ENCODE results near the gene PRMT5.

The PRMT5 gene

GRCh38 chr14:22929961-22930364, 787 bp upstream of the PRMT5 start:
- Histone ChIP-seq H3K9me3 (ENCODE audit: control insufficient read depth, low read length) (no peaks in the 10 kb centered on the region), H3K4me1 (ENCODE audit: control insufficient read depth, insufficient read depth, low read length, poor library complexity, severe bottlenecking) (peaks cover 3% of the 10 kb centered on the region), H3K27ac (ENCODE audit: low read depth, low read length, severe bottlenecking) (peak overlapping the region; percentile 69)

GRCh38 chr14:22928237-22929103, 706 bp downstream of the PRMT5 start:
- Histone ChIP-seq H3K4me1 (ENCODE audit: control insufficient read depth, insufficient read depth, low read length, poor library complexity, severe bottlenecking) (peaks cover 3% of the 10 kb centered on the region), H3K9me3 (ENCODE audit: control insufficient read depth, low read length) (no peaks in the 10 kb centered on the region), H3K4me3 (ENCODE audit: extremely low read depth, insufficient read depth, low read length, poor library complexity, severe bottlenecking) (peak overlapping the region; percentile 78), H3K36me3 (ENCODE audit: control insufficient read depth, insufficient read depth, low read length) (peaks cover 36% of the 10 kb centered on the region), H3K27ac (ENCODE audit: low read depth, low read length, severe bottlenecking) (peak overlapping the region; percentile 83)
- 18 to 30% methylated on average over 11 of the region's 12 CpGs for WGBS, 2 experiments (ENCODE audit: insufficient coverage in 2 of 2)

More at GRCh38 chr14:22929961-22930364, 787 bp upstream of the PRMT5 start:
- Histone ChIP-seq H3K36me3 (ENCODE audit: control insufficient read depth, insufficient read depth, low read length) (peaks cover 21% of the 10 kb centered on the region), H3K4me3 (ENCODE audit: extremely low read depth, insufficient read depth, low read length, poor library complexity, severe bottlenecking) (peak overlapping the region; percentile 44)
- WGBS, 2 experiments (ENCODE audit: insufficient coverage in 2 of 2) = 25 to 27% methylated on average over 1 of the region's 2 CpGs

- H3K36me3 ChIP-seq (ENCODE audit: control insufficient read depth, insufficient read depth, low read length) = peaks cover 56% of the 10 kb centered on the region
- WGBS, 2 experiments (ENCODE audit: insufficient coverage in 2 of 2) = 92 to 95% methylated on average over 2 of the region's 4 CpGs
- H3K4me1 ChIP-seq (ENCODE audit: control insufficient read depth, insufficient read depth, low read length, poor library complexity, severe bottlenecking) = peaks cover 9% of the 10 kb centered on the region
- no peak overlapping the region for H3K4me3 ChIP-seq (ENCODE audit: extremely low read depth, insufficient read depth, low read length, poor library complexity, severe bottlenecking)
- H3K9me3 ChIP-seq (ENCODE audit: control insufficient read depth, low read length) = no peaks in the 10 kb centered on the region
- H3K27ac ChIP-seq (ENCODE audit: low read depth, low read length, severe bottlenecking) = no peak overlapping the region
These were observed 2.9 kb downstream of the PRMT5 start for GRCh38 chr14:22926316-22926715.

- Histone ChIP-seq H3K9me3 (ENCODE audit: control insufficient read depth, low read length) (no peaks in the 10 kb centered on the region), H3K4me3 (ENCODE audit: extremely low read depth, insufficient read depth, low read length, poor library complexity, severe bottlenecking) (no peak overlapping the region), H3K27ac (ENCODE audit: low read depth, low read length, severe bottlenecking) (no peak overlapping the region), H3K36me3 (ENCODE audit: control insufficient read depth, insufficient read depth, low read length) (peaks cover 64% of the 10 kb centered on the region), H3K4me1 (ENCODE audit: control insufficient read depth, insufficient read depth, low read length, poor library complexity, severe bottlenecking) (peaks cover 9% of the 10 kb centered on the region)
- 90 to 92% methylated on average over 7 of the region's 8 CpGs for WGBS, 2 experiments (ENCODE audit: insufficient coverage in 2 of 2)
These were observed 3.7 kb downstream of the PRMT5 start for GRCh38 chr14:22925513-22925912.

- no peaks in the 10 kb centered on the region for H3K9me3 ChIP-seq (ENCODE audit: control insufficient read depth, low read length)
- H3K36me3 ChIP-seq (ENCODE audit: control insufficient read depth, insufficient read depth, low read length) = peaks cover 72% of the 10 kb centered on the region
- 100% methylated on average over 1 of the region's 5 CpGs for WGBS, 2 experiments (ENCODE audit: insufficient coverage in 2 of 2)
- no peak overlapping the region for H3K27ac ChIP-seq (ENCODE audit: low read depth, low read length, severe bottlenecking)
- H3K4me3 ChIP-seq (ENCODE audit: extremely low read depth, insufficient read depth, low read length, poor library complexity, severe bottlenecking) = no peak overlapping the region
- peaks cover 9% of the 10 kb centered on the region for H3K4me1 ChIP-seq (ENCODE audit: control insufficient read depth, insufficient read depth, low read length, poor library complexity, severe bottlenecking)
These were observed 5.4 kb downstream of the PRMT5 start for GRCh38 chr14:22923746-22924145.

GRCh38 chr14:22922294-22922693, 6.9 kb downstream of the PRMT5 start:
- no peak overlapping the region for H3K27ac ChIP-seq (ENCODE audit: low read depth, low read length, severe bottlenecking)
- no peak overlapping the region for H3K4me3 ChIP-seq (ENCODE audit: extremely low read depth, insufficient read depth, low read length, poor library complexity, severe bottlenecking)
- H3K4me1 ChIP-seq (ENCODE audit: control insufficient read depth, insufficient read depth, low read length, poor library complexity, severe bottlenecking) = peaks cover 9% of the 10 kb centered on the region
- H3K36me3 ChIP-seq (ENCODE audit: control insufficient read depth, insufficient read depth, low read length) = peaks cover 72% of the 10 kb centered on the region
- H3K9me3 ChIP-seq (ENCODE audit: control insufficient read depth, low read length) = no peaks in the 10 kb centered on the region
- 95 to 100% methylated on average over 1 to 2 of the region's 2 CpGs for WGBS, 2 experiments (ENCODE audit: insufficient coverage in 2 of 2)

- Histone ChIP-seq H3K4me1 (ENCODE audit: control insufficient read depth, insufficient read depth, low read length, poor library complexity, severe bottlenecking) (peaks cover 9% of the 10 kb centered on the region), H3K36me3 (ENCODE audit: control insufficient read depth, insufficient read depth, low read length) (peaks cover 73% of the 10 kb centered on the region), H3K9me3 (ENCODE audit: control insufficient read depth, low read length) (no peaks in the 10 kb centered on the region), H3K4me3 (ENCODE audit: extremely low read depth, insufficient read depth, low read length, poor library complexity, severe bottlenecking) (no peak overlapping the region), H3K27ac (ENCODE audit: low read depth, low read length, severe bottlenecking) (no peak overlapping the region)
- 93 to 100% methylated on average over 1 to 5 of the region's 6 CpGs for WGBS, 2 experiments (ENCODE audit: insufficient coverage in 2 of 2)
These were observed 8.5 kb downstream of the PRMT5 start for GRCh38 chr14:22920697-22921096.

GRCh38 chr14:22919601-22919921, 9.6 kb downstream of the PRMT5 start:
- WGBS, 2 experiments (ENCODE audit: insufficient coverage in 2 of 2) = 18 to 25% methylated on average over 7 to 10 of the region's 10 CpGs
- Histone ChIP-seq H3K4me3 (ENCODE audit: extremely low read depth, insufficient read depth, low read length, poor library complexity, severe bottlenecking) (peak overlapping the region; percentile 16), H3K9me3 (ENCODE audit: control insufficient read depth, low read length) (no peaks in the 10 kb centered on the region), H3K27ac (ENCODE audit: low read depth, low read length, severe bottlenecking) (peak overlapping the region; percentile 84), H3K36me3 (ENCODE audit: control insufficient read depth, insufficient read depth, low read length) (peaks cover 67% of the 10 kb centered on the region), H3K4me1 (ENCODE audit: control insufficient read depth, insufficient read depth, low read length, poor library complexity, severe bottlenecking) (peaks cover 9% of the 10 kb centered on the region)

GRCh38 chr14:22918804-22919600, 10.2 kb downstream of the PRMT5 start, which contains the start of gene RBM23:
TSS of gene RBM23 (minus strand) at chr14:22919149.
- Histone ChIP-seq H3K9me3 (ENCODE audit: control insufficient read depth, low read length) (no peaks in the 10 kb centered on the region), H3K4me3 (ENCODE audit: extremely low read depth, insufficient read depth, low read length, poor library complexity, severe bottlenecking) (peak within 1 kb of the TSS; percentile 79), H3K4me1 (ENCODE audit: control insufficient read depth, insufficient read depth, low read length, poor library complexity, severe bottlenecking) (peaks cover 9% of the 10 kb centered on the region), H3K27ac (ENCODE audit: low read depth, low read length, severe bottlenecking) (peak within 1 kb of the TSS; percentile 100), H3K36me3 (ENCODE audit: control insufficient read depth, insufficient read depth, low read length) (peaks cover 65% of the 10 kb centered on the region)
- WGBS, 2 experiments (ENCODE audit: insufficient coverage in 2 of 2) = 1 to 3% methylated on average over 22 to 33 of the region's 46 CpGs

GRCh38 chr14:22915886-22916521, 13.2 kb downstream of the PRMT5 start:
- Histone ChIP-seq H3K36me3 (ENCODE audit: control insufficient read depth, insufficient read depth, low read length) (peaks cover 50% of the 10 kb centered on the region), H3K9me3 (ENCODE audit: control insufficient read depth, low read length) (no peaks in the 10 kb centered on the region), H3K4me3 (ENCODE audit: extremely low read depth, insufficient read depth, low read length, poor library complexity, severe bottlenecking) (no peak overlapping the region), H3K27ac (ENCODE audit: low read depth, low read length, severe bottlenecking) (no peak overlapping the region), H3K4me1 (ENCODE audit: control insufficient read depth, insufficient read depth, low read length, poor library complexity, severe bottlenecking) (no peaks in the 10 kb centered on the region)
- WGBS, 2 experiments (ENCODE audit: insufficient coverage in 2 of 2) = 89 to 100% methylated on average over 6 to 7 of the region's 8 CpGs
